GM03348 (cell line): ENCODE data around the gene GRIK2.
A peak's percentile ranks its signal among the peaks of the same experiment; 100 is the strongest.

Experiments
- DNase-seq: peaks from one replicate; pipeline ENCODE4 v3.0.0; 2012; ENCODE audit warnings: low spot score

GRIK2 gene

DNA sequence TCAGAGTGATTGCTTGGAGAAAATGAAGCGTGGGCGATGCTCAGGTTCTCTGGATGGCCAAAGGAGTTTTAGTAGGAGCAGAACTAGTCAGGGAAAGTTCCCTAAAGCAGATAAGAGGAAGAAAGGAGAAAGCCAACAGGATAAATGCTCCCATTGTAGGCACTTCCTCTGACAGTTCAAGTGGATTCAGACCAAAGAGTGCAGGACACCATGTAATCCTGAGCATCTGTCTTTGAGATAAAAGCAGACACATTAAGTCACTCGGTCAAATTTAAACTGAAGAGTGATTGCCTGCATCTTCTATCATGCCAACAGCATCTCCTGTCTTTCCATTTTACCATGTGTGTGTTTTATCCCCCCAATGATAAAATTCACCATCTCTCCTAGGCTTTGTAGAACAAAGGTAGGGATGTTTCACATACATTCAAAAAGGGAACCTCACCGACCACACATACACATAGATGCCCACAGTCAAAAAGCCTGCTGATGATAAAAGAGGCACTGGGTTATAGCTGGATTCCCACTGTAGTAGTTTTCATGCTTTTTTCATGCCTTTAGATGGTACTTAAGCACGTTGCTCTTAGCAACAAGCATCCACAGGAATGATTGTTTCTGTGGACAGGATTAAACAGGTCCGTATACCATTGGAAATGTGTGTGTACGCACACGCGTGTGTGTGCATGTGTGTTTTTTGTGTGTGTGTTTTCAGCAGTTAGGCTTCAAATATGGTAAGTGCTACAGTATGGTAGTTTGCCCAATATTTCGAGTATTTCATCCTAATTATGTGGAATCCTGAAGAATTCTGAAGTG is 7.0 kb downstream of the GRIK2 start:
- no peak for DNase-seq

DNA sequence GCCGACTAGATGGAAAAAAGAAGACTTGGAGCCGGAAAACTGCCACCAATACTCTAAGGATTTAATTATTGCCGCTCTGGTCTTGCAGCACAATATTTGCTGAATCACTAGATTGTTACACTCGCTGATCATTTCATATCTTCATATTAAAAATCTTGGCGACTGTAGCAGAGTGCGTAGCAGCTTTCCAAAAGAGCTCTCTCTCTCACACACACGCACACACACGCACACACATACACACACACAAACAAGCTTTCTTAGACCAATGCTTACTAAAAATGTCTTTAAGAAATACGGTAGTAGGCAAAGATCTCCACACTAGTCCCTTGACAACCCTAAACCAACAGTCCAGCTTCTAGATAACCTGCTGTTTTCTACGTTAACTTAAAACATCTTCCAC is 7.7 kb downstream of the GRIK2 start:
- no peak for DNase-seq

DNA sequence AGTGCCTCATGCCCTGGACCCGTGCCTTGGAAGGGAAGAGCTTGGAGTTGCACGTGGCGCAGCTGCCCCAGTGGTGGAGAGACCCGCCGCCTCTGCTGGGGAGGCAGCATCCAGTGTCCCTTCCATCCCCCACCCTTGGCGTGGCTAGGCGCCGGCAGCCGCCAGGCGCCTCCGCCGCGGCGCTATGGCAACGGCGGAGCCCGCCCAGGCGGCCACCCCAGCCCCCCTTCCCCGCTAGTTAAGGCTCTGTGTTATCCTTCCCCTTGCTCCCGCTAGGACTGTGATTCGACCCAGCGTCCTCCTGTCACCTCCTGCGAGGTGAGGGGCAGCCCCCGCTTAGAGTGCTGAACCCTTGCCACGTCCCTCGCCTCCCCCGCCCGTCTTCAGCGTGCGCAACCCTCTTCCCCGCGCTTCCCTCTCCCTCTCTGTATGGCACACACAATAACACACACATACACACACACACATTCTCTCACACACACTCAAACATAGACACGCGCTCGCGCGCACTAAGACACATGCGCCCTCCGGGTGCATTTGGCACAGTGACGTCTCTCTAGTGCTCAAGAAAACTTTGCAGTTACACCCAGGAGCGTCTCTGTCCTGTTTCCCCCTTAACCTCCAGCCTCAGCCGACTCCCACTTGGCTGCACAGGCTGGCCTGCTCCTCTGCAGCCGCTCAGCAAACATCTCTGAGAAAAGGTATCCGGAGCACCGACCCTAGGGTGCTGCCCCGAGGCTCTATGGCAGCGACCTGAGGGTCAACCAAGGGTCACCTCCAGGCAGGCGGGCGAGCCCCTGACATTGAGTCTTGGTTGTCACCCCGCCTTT is 8.5 kb downstream of the GRIK2 start:
- peak; percentile 42 for DNase-seq

DNA sequence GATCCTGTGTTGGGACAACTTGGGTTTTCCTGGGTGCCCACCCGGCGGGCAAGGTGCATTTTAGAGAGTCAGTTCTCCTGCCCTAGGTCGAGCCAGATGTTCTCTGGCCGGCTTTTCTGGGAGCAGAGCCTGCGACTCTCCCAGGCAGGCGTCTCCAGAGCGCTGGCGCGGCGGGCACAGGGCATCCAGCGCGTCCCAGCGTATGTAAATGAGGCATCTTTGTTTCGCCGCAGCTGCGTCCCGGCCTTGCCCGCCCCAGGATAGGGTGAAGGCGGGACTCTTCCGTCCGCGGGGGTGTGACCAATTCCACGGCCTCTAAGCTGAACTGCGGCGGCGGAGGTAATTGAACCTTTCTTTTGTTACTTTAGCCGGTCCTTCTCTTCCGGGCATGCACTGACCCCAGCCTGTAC is 9.1 kb downstream of the GRIK2 start:
- DNase-seq: peak; percentile 61

DNA sequence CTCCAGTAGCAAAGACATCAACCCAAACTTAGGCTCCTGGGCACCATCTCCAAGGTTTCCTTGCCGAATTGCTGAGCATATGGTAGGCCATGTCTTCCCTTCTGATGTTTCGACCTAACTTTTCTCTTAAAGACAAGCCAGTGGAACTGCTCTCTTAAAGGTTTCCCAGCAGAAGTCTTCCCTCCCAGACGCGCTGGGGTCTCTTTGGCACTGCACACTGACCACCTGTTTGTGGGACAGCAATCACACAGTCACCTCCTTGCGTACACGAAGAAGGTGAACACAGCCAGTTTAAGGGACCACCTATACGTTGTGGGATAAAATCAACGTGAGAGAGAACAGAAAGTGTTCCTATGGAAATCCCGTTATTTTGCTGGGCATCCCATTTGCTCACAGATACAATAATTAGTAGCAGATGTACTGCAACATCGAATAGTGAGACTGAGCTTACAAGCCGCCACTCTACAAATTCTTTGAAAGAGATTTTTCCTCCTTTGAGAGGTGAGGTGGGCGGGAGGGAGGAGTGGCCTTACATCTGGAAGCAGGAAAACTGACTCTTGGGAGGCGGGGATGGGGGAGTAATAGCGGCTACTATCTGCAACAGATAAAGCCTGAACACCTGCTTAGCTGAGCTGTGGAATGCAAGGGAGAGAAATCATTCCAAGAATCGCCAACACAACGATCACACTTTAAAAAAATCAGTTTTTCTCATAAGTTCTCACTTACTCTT is 9.9 kb downstream of the GRIK2 start:
- DNase-seq: no peak

DNA sequence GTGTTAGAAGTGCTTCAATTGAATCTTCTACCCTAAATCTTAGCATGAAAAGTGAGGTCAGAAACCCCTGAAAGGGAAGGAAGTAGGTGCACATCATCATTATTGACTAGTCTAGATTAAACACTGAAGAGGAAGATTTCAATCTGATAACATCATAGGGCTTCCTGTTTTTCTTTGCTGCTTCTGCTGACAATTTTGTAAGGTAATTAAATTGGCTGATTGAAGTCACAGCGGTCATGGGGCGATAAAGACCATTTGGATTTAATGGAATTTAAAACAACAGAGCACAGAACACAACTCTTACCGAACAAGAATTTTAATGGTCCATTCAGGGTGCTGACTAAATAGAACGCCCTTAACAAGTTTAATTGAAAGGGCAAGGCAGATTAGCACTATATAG is 11.3 kb downstream of the GRIK2 start:
- DNase-seq: no peak

DNA sequence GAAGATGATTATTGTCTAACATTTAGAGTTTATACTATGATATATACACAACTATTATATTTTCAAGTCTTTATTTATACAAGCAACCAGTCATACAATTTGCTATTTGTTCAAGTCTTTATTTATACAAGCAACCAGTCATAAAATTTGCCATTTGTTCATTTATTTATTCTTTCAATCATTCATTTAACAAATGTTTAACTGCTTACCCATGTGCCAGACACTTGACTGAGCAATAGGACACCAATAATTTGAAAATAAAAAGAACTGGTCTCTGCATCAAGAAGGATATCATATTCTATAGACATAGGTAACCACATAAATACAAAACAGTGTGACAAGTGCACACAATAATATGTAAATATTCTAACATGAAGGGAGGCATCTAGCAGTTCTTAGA is 20.3 kb downstream of the GRIK2 start:
- DNase-seq: no peak

DNA sequence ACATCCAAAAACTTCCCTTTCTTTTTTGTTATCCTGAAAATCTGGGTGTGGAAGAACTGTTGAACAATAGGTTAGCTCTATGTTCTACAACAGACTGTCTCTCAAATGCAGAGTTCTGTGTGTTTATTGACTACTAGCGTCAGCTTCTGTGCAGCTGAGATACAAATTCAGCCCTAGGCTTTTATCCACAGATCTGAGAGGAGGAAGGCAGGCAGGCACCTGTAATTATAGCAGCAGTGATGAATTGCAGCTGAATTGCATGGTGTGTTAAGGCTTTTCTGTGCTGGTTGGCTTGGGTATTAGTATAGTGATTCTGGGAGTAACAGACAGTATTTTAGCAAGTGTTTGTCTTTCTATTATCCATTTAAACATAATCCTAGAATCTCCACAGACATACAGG is 24.4 kb downstream of the GRIK2 start:
- DNase-seq: no peak

DNA sequence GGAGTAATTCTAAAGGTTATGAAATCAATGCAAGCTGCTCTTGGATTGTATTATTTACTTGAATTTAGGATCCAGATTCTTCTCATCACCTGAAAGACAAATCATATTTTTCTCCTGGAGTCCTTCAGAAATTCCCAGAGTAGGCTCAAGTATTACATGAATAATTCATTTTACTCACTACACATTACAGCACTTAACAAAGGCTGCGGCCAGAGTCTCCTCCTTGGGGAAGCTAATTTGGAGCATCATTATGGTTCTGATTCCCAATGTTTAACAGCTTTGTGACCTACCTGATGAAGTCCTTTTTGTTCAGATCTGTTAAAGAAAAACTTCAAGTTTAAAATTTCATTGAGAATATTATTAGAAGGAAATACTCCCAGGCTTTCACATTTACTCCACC is 28.7 kb downstream of the GRIK2 start:
- DNase-seq: no peak

DNA sequence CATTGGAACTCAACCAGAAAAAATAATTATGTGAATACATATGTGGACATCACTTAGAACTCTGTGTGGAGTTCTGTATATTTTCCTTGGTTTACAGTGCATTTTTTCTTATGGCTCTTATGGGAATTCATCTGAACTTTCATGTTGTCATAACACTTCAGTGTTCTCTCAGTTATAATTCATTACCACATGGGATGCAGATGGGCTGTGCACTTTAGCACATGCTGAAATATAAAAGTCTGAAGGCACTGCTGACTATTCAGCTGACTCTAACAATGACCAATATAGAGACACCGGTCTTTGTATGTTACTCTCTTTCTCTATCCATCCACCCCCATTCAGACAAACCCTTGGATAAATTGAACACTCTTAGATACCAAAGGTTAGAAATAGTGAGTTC is 29.3 kb downstream of the GRIK2 start:
- no peak for DNase-seq

DNA sequence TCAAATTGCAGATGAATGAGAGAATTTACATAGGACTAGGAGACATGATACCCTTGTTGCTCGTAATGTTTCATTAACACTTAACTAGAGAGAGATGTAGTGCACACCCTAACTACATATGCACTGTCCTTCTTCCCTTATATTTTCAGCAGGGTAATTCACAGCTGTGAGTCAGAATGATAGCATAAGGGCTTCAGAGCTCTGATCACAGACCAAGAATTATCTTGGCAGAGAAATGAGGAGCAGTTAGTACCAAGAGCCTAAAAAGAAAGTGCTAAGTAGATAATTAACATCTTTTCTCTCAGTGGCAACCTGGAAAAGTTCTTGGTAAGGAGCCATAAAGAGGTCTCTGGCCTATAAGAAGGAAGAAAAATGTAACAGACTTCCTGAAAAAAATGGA is 35.8 kb downstream of the GRIK2 start:
- peak; percentile 9 for DNase-seq

DNA sequence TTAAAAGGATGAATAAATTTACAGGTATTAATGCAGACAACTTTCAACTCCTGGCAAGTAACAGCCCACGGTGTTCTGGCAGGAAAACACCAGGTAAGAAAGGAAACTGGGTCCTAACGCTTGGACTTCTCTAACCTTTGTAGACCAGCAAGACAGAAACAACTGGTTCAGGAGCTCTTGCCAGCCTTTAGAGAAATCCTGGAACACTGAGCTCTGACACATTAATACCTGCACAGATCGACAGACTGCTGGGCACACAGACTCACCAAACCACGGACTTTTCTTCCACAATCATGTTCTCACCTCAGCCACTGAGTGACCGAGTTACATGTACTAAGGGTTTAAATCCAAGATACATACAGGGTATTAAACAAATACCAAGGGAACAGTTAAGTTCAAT is 36.3 kb downstream of the GRIK2 start:
- no peak for DNase-seq

DNA sequence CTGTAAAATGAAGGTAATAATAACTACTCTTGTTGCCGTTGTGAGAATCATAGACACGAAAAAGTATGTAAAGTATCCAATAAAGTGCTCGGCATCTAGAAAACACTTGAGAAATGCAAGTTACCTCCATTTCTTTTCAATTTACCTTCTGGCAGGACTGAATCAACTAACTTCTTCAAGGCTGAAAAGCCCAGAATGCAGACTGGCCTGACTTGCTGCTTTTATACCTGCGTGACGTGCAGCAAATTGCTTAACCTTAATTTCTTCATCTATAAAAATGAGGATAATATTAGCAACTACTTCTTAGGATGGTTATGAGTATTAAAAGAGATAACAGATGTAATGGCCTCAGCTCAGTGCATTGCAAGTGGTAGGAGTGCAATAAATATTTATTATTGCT is 39.6 kb downstream of the GRIK2 start:
- DNase-seq: no peak

DNA sequence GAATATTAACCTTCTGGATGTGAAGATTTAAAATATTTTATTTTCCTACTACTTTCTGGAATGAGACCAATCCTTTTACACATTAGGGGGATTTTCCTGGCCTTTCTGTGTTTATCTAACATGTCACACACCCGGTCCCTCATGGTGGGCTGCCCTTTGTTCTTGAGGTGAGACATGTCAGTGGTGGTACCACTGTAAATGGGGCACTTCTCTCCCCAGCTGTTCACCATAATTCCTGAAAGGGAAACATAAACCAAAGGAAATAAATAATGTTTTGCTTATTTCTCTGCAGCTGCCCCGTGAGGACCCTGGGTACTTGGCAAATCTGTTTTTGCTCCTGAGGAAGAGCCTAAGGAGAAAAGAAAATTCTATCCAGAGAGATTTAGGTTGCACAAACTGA is 41.1 kb downstream of the GRIK2 start:
- no peak for DNase-seq

DNA sequence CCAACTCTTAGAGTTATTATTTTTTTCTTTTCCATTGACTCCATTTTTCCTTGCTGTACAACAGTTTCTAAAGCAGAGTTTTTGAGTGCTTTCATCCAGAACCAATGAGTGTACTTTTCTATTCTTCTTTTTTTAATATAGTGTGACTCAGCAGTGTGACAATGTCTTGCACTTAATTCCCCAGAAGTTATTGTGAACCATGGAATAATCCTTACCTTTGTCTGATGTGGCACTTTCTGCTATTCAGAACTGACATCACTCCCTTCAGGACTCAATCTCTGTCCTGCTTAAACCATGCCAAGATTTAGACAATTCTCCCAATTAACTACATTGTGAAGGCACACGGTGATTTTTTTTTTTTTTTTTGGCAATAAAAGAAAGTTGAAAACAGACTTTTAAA is 41.5 kb downstream of the GRIK2 start:
- DNase-seq: no peak

DNA sequence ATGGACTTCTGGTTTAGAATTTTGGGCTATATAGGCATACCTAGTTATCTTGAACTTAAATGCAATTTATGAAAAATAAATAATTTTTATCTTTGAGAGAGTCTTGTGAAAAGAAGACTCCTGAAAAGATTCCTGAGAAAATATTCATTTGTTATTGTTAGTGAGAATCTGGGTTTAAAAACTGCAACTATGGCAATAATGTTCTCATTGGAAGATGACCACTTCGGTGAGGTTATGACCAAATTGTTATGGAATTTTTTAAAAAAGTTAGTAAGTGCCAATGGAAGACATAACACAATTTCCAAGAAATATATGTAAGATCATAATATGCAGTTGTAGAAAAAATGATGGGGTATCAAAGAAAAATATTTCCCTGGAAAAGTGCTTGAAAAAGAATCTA is 46.3 kb downstream of the GRIK2 start:
- DNase-seq: no peak

DNA sequence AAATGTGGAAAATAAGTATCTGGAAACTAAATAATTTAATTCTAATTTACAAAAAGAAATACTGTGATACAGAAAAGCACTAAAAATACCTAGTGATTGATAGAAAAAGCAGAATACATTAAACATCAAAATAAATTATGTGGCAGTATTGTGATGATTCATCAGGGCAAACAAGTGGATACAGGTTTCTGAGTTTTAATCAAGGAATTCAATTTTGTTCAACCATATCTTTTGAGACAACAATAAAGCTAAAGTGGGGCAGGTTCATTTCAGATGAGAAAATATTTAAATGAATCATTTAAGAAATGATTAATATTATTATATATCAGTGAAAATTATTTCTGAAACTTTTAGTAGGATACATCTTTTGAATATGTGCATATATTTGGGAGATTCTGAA is 49.8 kb downstream of the GRIK2 start:
- no peak for DNase-seq

DNA sequence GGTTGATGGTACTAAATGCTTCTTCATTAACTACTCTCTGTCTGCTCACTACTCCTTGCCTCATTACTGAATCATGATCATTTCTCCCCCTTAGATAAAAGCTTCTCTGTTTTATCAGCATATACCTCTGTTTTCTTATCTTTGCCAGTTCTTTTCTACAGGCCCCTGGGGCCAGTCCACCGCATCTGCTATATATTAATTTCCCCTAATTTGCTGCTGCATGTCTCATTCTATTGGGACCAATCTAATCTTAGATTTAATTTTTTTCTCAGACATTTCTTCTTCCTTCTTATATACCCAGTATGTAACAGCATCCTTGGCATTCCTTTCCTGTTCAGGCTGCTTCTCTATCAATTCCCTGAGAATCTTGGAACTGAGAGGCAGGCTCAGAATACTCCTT is 51.2 kb downstream of the GRIK2 start:
- DNase-seq: no peak

DNA sequence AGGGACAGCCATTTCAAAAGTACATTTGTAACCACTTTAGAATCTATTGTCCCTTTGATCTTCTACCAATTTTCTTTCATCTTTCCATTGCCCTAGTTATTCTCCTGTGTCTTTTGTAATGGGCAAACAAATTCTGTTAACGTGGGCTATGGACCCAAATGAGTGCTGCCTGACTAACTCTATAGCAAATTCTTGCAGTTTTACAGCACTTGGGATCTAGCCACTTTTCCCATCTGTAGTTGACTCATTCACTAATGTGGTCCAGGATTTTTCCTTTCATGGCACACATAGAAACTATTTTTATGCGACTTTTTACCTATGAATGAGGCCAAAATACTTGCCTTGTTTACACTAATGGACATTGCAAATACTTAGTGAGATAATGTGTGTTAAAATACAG is 52.0 kb downstream of the GRIK2 start:
- peak; percentile 47 for DNase-seq

DNA sequence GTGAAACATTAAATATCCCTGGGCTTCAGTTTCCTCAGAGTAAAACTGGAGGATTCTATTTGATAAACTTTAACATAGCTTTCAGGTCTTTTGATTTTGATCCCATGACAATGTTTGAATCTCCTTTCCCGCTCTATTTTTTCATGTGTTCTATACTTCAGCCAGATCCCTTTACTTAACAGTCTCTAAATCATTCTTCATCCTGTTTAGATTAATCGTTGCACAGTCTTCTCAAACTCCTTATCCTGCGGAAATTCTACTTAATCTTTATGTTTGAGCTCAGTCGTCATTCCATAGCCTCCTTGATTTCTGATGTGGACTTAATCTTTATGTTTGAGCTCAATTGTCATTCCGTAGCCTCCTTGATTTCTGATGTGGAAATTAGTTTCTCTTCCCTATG is 57.4 kb downstream of the GRIK2 start:
- DNase-seq: no peak

DNA sequence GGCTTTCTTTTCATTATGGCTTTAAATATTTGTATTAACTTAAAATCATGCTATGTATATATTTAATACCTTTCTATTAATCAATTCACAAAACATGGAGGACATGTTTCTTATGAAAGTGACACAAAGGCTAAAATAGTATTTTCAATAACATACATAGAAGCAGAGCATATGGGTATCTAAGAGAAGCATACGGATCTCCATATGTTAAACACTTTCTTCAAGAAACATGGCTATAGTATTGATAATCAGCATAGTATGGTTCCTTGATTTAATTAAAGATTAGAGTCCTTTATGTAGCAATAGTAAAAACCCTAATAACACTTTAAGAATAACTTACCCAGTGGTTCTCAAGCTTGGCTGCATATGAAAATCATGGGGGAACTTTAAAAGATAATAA is 58.5 kb downstream of the GRIK2 start:
- DNase-seq: no peak

DNA sequence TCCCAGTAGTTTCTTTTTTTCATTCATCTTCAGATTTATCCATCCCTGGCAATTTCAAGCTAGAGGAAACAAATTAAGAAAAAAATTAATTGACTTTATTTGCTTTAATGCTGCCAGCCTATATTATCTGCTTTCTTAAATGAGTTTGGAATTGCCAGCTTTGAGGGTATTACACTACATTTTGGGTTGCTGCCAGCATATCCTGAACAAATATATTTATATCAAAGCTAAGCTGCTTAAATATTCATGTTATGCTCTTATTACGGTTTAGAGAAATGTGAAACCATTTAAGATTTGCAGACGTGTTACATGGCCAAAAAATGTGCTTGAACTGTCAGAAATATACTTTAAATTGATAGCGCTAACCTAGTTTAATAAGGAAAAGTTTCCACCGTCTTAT is 59.7 kb downstream of the GRIK2 start:
- no peak for DNase-seq

DNA sequence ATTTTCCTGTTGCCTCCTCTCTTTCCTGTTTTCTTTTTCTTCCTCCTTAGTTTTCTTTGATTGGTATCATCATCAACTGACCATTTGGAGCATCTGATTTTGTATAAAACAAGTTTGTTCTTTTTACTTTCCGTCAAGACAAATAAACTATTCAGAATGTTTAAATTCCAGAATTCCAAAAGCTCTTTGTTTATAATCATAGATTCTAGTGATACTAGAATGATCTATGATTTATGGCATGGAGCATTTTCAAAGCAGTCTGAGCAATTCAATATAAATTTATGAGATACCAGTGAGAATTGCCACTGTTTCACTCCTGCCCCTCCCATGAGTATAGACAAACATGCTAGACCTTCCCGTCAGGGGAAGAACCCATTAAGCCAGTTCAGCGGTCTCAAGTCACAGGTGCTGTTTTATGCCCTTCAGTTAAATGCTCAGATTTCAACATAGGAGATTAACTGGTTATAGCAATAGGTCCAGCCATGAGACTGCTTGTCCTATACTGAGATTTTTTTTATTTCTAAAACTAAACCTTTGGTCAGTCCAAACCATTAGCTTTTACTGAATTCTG is 60.7 kb downstream of the GRIK2 start:
- no peak for DNase-seq
